GM18873 (cell line): ENCODE measurements around the gene HMGCL.
"Not testable (repeated sequence)": the region's sequence is repeated elsewhere in the genome, so short reads cannot be mapped to it uniquely, and the experiment has no call there.

Experiments used
- ATAC-seq: cut with Tn5 transposase; IDR thresholded peaks from one replicate; pipeline ENCODE4 v1.9.1; 2021; ENCODE audit warnings: mild to moderate bottlenecking, moderate library complexity, moderate number of reproducible peaks; ENCODE audit not compliant: unreplicated experiment, low FRiP score

HMGCL gene

DNA sequence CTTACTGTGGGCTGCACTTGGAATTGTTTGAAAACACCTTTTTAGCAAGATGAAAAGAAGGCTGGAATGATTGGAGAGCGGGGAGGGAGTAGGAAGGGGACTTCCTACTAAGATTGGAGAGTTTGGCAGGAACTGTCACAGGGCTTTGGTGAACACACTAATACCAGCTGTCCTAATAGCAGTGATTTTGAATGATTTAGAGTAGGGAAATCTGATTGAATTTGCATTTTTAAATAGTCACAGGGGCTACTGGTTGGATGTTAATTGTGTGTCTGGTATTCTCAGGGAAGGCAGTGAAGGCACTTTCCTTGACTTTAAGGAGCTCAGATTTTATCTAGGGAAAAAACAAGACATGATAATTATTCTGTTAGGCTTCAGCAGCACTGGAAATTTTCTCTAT is 2.5 kb upstream of the HMGCL start:
- ATAC-seq: no peak

DNA sequence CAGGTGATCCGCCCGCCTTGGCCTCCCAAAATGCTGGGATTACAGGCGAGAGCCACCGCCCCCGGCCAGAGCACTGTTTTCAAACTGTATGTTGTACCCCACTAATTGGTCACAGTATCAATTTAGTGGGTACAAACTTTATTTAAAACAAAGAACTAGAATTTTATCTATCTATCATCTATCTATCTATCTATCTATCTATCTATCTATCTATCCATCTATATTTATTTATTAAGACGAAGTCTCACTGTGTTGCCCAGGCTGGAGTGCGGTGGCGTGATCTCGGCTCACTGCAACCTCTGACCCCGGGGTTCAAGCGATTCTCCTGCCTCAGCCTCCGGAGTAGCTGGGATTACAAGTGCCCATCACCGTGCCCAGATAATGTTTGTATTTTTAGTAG is 1.4 kb upstream of the HMGCL start:
- ATAC-seq: not testable (repeated sequence)

DNA sequence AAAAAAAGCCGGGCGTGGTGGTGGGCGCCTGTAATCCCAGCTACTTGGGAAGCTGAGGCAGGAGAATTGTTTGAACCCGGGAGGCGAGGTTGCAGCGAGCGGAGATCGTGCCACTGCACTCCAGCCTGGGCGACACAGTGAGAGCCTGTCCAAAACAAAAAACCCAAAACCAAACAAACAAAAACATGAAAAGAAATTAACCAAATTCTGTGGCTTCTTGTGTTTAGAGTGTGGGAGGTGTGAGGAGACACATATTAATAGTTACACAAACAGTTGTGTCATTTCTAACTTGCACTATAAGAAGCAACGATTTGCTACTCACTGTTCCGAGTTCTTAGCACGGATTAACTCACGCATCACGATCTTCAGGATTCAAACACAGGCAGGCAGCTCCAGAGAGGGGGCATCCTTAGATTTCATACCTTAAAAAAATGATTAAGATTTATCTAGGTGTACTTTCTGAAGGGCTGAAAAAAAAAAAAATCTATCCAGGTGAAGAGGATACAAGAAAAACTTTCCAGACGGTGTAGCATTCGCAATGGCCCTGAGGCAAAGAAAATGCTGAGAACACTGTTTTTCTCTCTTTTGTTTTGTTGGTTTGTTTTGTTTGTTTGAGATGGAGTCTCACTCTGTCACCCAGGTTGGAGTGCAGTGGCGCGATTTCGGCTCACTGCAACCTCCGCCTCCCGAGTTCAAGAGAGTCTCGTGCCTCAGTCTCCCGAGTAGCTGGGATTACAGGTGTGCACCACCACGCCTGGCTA is 713 bp upstream of the HMGCL start:
- ATAC-seq: peak; percentile 46

DNA sequence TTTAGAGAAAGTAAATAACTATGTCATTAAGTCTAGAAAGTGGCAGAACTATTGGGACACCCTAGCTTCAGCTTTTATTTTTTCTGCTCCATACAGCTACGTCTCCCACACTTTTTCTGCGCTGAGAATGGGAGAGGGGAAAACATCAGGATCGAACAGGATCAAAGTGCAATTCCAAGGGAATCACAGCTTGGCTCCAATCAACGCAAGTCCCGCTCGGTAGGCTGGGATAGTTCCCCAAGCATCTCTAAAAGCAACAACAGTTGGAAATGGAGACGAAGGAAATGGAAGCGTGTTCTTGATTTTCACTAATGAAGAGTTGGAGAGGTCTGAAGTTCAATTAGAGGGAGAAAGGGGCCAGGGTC is 536 bp downstream of the HMGCL start:
- ATAC-seq: no peak

DNA sequence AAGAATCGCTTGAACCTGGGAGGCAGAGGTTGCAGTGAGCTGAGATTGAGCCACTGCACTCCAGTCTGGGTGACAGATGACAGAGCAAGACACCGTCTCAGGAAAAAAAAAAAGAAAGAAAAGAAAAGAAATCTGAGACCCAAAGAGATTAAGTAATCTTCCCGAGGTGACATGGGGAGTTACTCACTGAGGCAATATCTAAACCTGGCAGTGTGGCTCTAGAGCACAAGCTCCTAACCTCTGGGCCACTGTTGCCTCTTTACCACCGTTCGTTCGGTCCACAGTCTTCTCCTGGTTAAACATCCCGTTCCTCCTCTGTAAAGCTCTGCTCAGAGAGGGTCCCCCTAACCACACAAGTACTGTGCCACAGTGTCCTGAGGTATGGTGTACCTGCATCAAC is 1.5 kb downstream of the HMGCL start:
- no peak for ATAC-seq

DNA sequence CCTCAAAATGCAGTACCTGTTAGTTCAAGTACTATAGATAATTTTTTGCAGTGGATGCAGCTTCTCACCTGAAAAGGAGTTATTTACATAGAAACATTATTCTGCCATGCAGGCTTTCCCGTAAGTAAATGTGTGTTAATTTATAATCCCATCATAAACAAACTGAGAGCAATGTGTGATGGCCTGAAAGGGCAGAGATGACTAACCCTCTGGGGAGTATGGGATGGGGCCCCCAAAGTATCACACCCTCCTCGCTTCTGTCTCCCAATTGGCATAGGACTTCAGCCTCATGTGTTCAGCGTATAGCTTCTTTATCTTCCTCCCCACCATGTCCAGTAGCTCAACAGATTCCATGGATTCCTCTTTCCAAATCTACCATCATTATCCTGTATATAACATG is 7.6 kb downstream of the HMGCL start:
- ATAC-seq: no peak

DNA sequence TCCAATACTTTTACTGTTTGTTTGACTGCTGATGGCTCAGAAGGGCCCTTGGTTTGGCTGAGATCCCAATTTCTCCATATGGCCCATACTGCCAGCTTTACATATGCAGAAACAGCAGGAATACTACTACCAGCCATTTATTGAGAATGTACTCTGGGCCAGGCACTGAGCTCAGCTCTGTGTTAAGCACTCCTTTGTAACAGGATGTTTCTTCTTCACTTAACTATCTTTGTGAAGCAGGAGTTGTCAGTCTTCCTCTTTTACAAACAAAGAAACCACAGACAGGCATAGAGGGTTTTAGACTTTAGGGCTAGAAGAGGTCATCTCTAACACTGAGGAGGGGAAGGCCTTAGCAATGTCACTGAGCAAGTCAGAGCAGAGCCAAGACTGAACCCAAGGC is 8.3 kb downstream of the HMGCL start:
- no peak for ATAC-seq

DNA sequence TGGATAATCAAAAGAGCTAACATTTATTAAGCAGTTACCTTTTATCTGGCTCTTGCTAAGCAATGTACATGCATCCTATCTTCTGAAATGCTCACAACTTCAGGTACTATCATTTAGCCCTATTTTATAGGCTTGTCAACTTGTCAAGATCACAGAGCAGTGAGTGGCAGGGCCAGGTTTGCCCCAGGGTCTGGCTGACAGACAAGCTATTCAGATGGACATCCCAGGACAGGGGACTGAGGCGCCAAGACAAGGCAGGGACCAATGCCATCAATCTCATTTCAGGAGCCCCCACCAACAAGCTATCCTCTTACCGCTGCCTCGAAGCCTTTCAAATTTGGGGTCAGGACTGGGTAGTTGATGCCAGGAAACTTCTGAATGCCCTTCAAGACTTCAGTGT is 8.9 kb downstream of the HMGCL start:
- ATAC-seq: no peak

DNA sequence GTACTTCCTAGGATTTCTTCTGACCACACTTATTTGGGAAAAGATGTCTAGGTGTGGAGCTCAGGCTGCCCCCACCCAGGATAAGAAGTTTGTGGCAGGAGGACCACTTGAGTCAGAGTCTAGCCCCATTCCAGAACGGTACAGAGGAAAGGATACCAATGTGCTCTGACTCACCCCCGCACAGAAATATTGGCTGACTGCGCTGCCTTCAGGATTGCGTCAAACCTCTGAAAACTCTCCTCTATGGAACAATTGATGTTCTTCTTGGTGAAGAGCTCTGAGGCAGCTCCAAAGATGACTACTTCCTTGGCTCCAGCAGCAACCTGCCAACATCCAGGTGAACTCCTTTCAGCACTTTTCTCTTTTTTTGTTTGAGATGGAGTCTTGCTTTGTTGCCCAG is 11.2 kb downstream of the HMGCL start:
- ATAC-seq: no peak

DNA sequence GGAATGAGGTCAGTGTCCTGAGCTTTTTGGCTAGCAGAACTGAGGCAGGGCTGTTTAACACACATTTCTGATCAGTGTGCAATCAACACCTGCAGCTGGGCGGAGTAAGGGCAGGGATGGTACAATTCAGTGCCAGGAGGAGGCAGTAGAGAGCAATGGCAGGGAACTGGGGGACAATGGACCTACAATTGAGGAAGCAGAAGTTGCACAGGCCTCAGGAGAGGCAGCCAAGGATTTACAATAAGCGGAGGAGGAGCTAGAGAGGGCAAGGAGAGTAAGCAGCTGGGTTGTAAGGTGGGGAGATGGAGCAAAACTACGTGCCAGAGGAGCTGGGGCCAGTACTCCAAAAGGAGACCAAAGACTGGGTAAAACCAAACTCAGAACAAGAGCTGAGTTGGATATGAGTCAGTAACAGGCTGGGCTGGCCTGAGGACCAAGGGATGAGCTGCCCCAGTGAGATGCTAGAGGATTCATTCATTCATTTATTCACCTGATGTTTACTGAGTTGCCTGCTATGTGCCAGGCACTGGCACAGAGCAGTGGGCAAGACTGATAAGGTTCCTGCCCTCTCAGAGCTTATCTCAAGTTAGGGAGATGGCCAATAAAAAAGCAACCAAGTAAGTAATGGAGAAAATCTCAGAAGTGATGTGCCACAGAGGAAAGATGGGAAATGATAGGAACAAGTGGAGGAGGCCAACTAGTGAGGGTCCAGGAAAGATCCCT is 14.2 kb downstream of the HMGCL start:
- ATAC-seq: no peak

DNA sequence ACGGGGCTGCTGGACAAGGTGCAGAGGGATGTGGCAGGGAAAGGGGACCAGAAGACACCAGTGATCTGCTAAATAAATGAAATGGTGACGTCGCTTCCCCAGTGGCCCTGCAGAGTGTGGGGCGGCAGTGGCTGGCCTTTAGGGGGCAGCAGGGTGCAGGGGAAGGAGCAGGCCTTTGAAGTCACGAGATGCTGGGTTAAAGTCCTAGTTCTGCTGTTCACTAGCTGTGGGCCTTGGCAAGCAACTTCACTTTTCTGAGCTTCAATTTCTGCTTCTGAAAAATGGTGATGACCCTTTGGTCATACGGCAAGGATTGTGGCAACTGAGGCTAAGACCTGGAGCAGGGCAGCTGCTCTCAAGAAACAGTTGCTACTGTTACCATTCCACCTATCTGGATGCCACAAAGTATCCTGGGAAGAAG is 15.5 kb downstream of the HMGCL start:
- ATAC-seq: no peak

DNA sequence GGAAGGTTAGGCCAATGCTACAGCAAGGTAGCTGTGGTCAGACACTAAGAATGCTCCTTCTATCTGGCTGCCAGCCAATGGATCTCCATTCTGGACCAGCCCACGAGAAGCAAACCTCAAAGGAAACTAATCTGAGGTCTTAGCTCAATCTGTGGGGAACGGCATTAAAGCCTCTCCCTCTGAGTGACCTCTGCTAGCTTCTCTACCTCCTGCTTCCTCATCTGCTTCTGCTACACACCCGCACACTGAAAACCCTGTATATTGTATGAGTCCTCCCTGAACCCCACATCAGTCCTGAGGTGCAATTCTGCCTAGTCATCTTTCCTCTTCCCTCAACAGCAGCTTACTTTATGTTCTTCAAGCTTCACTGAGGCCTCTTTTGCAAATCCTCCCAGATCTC is 17.8 kb downstream of the HMGCL start:
- no peak for ATAC-seq

DNA sequence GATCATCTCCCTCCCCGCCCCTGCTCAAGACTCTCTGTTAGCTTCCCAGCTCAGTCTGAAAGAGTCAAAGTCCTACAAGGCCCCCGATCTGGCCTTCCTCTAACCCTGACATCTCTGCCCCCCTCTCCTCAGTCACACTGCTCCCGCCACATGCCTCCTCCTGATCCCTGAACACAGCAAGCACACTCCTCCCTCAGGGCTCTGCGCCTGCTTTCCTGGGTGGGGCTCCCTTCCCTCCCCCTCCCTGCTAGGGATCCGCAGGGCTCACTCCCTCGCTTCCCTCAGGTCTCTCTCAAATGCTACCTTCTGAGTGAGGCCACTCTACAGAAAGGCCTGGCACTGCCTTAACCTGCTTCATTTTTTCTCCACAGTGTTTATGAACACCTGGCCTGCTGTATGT is 18.9 kb downstream of the HMGCL start:
- ATAC-seq: no peak

DNA sequence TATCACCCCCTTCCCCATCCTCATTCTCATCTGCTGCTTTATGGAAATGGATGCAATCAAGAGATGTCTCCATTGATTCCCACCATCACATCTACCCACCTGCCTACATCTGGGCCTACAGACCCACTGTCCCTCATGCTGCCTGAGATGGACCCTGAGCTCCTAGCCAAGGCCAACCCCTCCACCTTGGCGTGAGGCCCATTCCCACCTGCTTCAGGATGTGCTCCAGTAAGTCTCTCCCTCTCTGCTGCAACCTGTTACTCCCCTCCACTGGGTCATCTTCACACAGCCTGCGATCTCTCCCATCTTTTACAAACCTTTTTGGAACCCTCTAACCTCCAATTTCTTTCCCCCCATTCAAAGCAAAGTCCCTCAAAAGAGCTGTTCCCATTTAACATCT is 20.2 kb downstream of the HMGCL start:
- no peak for ATAC-seq

DNA sequence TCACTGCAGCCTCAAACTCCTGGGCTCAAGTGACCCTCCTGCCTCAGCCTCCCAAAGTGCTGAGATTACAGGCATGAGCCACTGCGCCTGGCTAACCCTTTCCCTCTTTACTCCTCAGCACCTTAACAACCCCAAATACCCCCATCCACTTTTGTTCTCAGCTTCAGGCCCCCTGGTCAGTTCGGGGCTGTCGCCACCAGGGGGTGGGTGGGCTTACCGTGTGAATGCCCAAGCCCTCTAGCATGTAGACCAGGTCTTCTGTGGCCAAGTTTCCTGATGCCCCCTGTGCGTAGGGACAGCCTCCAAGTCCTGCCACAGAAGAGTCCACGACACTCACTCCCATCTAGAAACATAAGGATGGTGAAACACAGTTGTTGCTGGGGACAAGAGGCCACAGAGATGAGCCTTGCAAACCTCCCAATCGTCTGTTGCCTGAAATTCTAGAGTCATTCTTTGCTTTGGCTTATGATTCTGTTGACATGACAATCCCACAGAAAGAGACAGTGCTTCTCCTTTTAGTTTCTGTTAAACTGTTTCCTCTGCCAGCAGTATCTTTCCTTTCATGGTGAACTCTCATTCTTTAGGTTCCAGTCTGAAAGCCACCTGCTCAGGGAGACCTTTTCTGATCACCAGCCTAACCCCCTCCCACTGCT is 20.9 kb downstream of the HMGCL start:
- ATAC-seq: no peak

DNA sequence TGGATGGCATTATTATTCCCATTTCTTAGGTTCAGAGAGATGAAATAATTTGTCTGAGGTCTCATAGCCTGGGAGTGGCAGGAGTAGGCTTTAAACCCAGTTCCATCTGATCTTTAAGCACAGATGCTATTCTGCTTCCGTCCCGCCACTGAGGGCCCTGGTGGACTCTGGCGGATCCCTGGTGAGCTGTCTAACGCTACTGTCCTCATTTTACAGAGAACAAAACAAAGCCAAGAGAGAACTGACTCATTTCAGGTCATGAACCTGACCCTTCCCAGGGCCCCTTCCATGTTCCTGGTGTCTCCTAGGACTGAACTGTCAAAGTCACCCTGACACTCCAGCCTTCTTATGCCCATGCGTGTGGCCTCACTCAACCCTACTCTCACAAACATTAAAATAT is 21.6 kb downstream of the HMGCL start:
- ATAC-seq: no peak

DNA sequence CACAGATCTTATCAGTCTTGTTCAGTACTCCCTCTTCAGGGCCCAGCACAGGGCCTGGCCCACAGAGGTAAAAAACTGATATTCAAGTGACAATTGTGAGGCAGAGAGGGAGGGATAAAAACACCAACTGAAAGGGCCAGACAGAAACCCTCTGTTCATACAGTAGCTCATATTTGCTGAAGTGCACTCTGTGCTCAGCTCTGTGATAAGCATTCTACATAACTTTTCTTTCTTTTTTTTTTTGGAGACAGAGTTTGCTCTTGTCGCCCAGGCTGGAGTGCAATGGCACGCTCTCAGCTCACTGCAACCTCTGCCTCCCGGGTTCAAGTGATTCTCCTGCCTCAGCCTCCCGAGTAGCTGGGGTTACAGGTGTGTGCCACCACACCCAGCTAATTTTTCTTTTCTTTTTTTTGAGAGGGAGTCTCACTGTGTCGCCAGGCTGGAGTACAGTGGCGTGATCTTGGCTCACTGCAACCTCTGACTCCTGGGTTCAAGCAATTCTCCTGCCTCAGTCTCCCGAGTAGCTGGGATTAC is 22.4 kb downstream of the HMGCL start:
- not testable (repeated sequence) for ATAC-seq

DNA sequence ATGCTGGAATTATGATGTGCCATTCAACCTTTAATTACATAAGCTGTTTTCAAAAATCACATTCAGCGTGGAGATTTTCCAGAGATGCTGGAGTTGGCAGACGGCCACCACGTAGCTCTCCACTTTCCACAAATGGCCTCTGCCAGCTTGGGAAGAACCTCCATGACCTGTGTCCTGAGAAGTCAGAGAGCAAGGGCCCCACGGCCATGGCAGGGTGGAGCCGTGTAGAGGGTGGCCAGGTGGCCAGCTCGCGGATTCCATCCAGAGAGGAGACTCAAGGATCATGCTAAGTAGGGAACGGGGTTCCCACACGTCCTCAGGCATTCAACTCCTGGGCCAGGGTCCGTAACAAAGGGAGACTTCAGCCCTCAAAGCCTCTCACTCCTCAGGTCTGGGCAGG is 23.4 kb downstream of the HMGCL start:
- no peak for ATAC-seq

DNA sequence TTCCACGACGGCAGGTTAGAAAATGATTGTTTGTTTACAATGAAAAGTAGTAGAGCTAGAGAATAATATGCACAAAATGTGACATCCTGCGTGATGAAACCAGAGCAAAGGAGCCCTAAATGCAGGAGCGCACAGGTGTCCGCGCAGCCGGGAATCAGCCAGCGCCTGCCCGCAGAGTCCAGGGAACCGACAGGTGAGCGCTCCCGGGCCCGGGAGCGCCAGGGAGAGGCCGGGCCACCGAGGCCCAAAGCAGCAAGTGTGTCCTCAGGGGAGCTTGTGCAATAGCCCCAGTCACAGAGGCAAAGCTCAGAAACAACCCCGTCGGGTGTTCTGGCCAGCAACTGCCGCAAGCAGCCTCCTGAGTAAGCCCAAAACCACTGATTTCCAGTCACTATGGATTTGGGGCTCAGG is 23.9 kb downstream of the HMGCL start:
- ATAC-seq: no peak

DNA sequence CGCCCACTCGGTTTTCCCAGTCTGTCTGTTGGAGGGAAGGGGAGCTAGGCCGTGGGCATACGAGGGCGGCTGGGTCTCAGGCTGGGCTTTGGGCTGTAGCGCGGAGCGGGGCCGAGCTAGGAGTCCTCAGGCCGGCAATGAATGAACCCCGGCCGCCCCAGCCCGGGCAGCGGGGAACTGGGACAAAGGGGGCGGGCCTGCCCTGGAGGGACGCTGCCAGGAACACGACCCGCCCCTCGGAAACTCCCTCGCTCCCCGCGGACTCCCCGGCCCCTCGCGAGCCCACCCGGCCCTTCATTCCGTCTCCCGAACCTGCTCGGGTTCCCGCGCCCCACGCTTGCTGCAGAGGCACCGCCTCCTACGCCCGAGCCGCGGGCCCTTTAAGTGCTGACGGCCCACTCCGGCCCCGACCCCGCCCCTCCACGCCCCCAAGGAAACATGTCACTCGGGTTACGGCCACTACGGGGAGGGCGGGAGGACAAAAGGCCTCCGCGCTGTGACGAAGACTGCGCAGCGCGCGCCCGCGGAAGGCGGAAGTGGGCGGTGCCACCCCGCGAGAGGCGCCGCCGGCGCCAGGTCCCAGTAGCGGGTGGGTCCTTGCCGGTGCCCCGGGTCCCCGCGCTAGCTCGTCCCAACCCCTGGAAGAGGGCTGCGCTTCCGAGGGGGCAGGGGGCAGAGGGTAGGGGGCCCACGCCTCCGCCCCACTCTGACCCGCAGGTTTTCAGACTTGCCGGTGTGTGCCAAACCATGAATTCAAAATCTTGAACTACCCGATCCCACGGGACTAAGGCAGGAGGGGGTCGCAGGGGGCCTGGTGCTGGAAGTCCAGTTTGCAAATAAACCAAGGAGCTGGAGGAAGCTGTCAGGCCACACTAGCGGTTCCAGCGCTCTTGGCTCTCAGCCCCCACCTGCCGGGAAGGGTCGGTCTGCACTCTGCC is 24.6 kb downstream of the HMGCL start, which contains the start of gene GALE:
Gene GALE (minus strand): TSS at position 355 of the 938 bp plus-strand sequence. CDS start 1,747 bp downstream, outside the sequence.
- ATAC-seq: peak; percentile 36
